ENCODE data around the gene MPHOSPH9. TPM values are rescaled to one million over a fixed set of nuclear protein-coding genes. Genes with fewer than 3 reads are reported as not detected.

The MPHOSPH9 gene
- polyA plus RNA-seq, 3 donors: 6.3 to 14.1 (median 9.2) TPM

DNA sequence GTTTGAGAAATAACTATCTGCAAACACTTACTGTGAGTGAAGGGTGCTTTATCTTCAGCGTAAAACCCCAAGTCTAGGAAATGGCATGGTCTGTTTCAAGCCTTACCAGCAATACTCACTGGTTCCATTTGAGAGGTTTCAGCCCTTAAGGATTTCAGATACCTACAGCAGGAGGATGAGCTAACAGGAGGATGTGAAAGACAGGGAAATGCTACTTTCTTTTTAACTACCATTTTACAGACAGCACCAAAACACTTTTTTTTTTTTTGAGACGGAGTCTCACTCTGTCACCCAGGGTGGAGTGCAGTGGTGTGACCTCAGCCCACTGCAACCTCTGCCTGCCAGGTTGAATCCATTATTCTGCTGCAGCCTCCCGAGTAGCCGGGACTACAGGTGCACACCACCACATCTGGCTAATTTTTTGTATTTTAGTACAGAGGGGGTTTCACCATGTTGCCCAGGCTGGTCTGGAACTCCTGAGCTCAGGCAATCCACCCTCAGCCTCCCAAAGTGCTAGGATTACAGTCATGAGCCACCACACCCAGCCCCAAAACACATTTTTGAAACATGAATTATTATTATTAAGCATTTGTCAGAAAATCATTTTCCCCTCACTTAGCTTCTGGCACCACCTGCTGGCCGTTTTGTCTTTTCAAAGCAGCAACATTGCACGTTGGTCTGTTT lies 4.8 kb upstream of the MPHOSPH9 start:
- intact Hi-C loops (cut with micrococcal nuclease): loop anchor here (1.0 to 10.0 kb wide), 2 partner anchors 263 to 377 kb away; partner anchors contain the start of gene OGFOD2 (in 1 of the 2)
- Histone ChIP-seq H4K20me1 (ENCODE audit: insufficient read depth, low read length) (peaks cover 3% of the 10 kb centered on the region), H2AFZ (ENCODE audit: insufficient read depth, low read depth, low read length, poor library complexity, severe bottlenecking) (no peak overlapping the region), H3K79me2 (ENCODE audit: insufficient read depth, low read length) (peaks cover 70% of the 10 kb centered on the region), H3K4me1 (ENCODE audit: control insufficient read depth in 1 of 2, insufficient read depth in 2 of 2, low read length in 2 of 2) (peaks cover 25 to 26% of the 10 kb centered on the region in 2 donors), H3K27me3 (ENCODE audit: control insufficient read depth in 2 of 2, insufficient read depth in 2 of 2, low read length in 2 of 2) (no peaks in the 10 kb centered on the region), H3K9me3 (replicated peaks in 1 of 2; ENCODE audit: control insufficient read depth in 1 of 2, insufficient read depth in 1 of 2, low read length in 2 of 2) (no peaks in the 10 kb centered on the region), H3K4me2 (replicated peaks; ENCODE audit: extremely low read depth, low read length, poor library complexity, severe bottlenecking) (no peak overlapping the region), H3K27ac (ENCODE audit: low read depth in 1 of 2, low read length in 2 of 2) (no peak overlapping the region), H3K36me3 (replicated peaks in 1 of 2; ENCODE audit: control insufficient read depth in 1 of 2, insufficient read depth in 2 of 2, low read length in 2 of 2) (peaks cover 0 to 5% of the 10 kb centered on the region in 2 donors), H3K9ac (ENCODE audit: insufficient read depth, low read length, poor library complexity, severe bottlenecking) (no peak overlapping the region), H3K4me3 (replicated peaks in 1 of 3; ENCODE audit: low read depth in 2 of 3, low read length in 3 of 3) (no peak overlapping the region)
- H3K36me3 Mint-ChIP-seq: peaks cover 3 to 17% of the 10 kb centered on the region in 2 donors
- peak overlapping the region in 1 of 2 donors; percentile 9 for H3K4me3 Mint-ChIP-seq
- peak; percentile 35 to 44 (median 43) for DNase-seq
- peaks cover 0 to 5% (median 2%) of the 10 kb centered on the region in 3 donors for H3K27me3 Mint-ChIP-seq (ENCODE audit: low read depth in 3 of 3)
- TF ChIP-seq, protein P1, sequence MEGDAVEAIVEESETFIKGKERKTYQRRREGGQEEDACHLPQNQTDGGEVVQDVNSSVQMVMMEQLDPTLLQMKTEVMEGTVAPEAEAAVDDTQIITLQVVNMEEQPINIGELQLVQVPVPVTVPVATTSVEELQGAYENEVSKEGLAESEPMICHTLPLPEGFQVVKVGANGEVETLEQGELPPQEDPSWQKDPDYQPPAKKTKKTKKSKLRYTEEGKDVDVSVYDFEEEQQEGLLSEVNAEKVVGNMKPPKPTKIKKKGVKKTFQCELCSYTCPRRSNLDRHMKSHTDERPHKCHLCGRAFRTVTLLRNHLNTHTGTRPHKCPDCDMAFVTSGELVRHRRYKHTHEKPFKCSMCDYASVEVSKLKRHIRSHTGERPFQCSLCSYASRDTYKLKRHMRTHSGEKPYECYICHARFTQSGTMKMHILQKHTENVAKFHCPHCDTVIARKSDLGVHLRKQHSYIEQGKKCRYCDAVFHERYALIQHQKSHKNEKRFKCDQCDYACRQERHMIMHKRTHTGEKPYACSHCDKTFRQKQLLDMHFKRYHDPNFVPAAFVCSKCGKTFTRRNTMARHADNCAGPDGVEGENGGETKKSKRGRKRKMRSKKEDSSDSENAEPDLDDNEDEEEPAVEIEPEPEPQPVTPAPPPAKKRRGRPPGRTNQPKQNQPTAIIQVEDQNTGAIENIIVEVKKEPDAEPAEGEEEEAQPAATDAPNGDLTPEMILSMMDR (IDR thresholded peaks at IDR 0.05): peak; percentile 83
- H3K27ac Mint-ChIP-seq: peak overlapping the region in 2 of 7 donors; percentile 54 to 66
- no CpG with 5 or more reads among the region's 6 CpGs for WGBS (ENCODE audit: insufficient coverage)
- H3K4me1 Mint-ChIP-seq: peaks cover 28% of the 10 kb centered on the region
- H3K9me3 Mint-ChIP-seq: no peaks in the 10 kb centered on the region

DNA sequence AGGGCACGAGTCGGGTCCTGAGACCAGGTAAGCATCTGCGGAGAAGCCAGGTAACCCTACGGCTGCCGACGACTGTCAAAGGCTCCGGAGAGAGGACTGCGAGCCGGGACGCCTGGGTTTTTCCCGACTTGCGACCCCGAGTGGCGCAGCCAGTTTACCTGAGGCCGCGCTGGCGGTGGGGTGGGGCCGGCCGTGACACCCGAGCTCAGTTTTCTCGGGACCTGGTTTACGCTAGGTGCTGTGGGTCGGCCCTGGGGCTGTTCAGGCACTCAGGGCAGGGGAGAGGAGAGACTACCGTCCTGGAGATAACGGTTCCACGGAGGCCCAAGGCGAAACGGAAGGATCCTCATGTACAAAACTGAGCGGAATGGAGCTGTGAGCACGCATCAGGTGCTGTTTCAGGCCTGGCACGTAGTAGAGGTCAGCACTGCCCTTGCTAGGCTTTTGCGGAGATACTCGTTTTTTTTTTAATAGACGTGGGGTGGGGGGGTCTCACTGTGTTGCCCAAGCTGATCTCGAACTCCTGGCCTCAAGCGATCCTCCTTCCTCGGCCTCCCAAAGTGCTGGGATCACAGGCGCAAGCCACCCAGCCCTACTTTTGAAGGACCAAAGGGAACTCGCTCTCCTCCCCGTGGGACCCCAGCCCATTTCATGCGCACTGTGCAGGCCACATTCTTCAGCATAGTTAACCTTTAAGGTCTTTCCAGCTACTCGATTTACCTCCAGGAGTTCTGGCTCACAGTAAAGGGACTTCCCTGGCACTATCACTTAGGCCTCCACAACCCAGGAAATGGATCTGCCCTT lies 766 bp upstream of the MPHOSPH9 start:
- Mint-ChIP-seq H3K36me3 (peaks cover 0 to 5% of the 10 kb centered on the region in 2 donors), H3K27ac (peak overlapping the region; percentile 91 to 98 (median 95)), H3K4me3 (peak overlapping the region; percentile 92 to 98), H3K4me1 (peaks cover 41% of the 10 kb centered on the region), H3K27me3 (ENCODE audit: low read depth in 3 of 3) (peaks cover 0 to 2% (median 1%) of the 10 kb centered on the region in 3 donors), H3K9me3 (no peaks in the 10 kb centered on the region)
- intact Hi-C loops (cut with micrococcal nuclease): loop anchor here (5.0 to 10.0 kb wide), 2 partner anchors 256 to 259 kb away; partner anchors contain the start of gene OGFOD2 (in 2 of the 2)
- TF ChIP-seq, protein P1 (IDR thresholded peaks at IDR 0.05): no peak
- Histone ChIP-seq H3K79me2 (ENCODE audit: insufficient read depth, low read length) (peaks cover 92% of the 10 kb centered on the region), H3K4me1 (ENCODE audit: control insufficient read depth in 1 of 2, insufficient read depth in 2 of 2, low read length in 2 of 2) (peaks cover 26 to 40% of the 10 kb centered on the region in 2 donors), H3K27me3 (ENCODE audit: control insufficient read depth in 2 of 2, insufficient read depth in 2 of 2, low read length in 2 of 2) (no peaks in the 10 kb centered on the region), H3K27ac (ENCODE audit: low read depth in 1 of 2, low read length in 2 of 2) (peak overlapping the region; percentile 66 to 82), H3K9ac (ENCODE audit: insufficient read depth, low read length, poor library complexity, severe bottlenecking) (peak overlapping the region; percentile 70), H2AFZ (ENCODE audit: insufficient read depth, low read depth, low read length, poor library complexity, severe bottlenecking) (peak overlapping the region; percentile 98), H3K4me3 (replicated peaks in 1 of 3; ENCODE audit: low read depth in 2 of 3, low read length in 3 of 3) (peak overlapping the region; percentile 76 to 97 (median 88)), H3K9me3 (replicated peaks in 1 of 2; ENCODE audit: control insufficient read depth in 1 of 2, insufficient read depth in 1 of 2, low read length in 2 of 2) (no peaks in the 10 kb centered on the region), H4K20me1 (ENCODE audit: insufficient read depth, low read length) (peaks cover 3% of the 10 kb centered on the region), H3K36me3 (replicated peaks in 1 of 2; ENCODE audit: control insufficient read depth in 1 of 2, insufficient read depth in 2 of 2, low read length in 2 of 2) (no peaks in the 10 kb centered on the region), H3K4me2 (replicated peaks; ENCODE audit: extremely low read depth, low read length, poor library complexity, severe bottlenecking) (peak overlapping the region; percentile 81)
- peak in 1 of 3 donors; percentile 15 for DNase-seq
- WGBS (ENCODE audit: insufficient coverage): 7% methylated on average over 40 of the region's 42 CpGs

Measured in CD14-positive monocyte (primary cell).